Cardiac muscle cell (in vitro differentiated cells and primary cell): ENCODE measurements around the gene SLC1A2. TPM values are rescaled to one million over a fixed set of nuclear protein-coding genes. Genes with fewer than 3 reads are reported as not detected.

Experiments used
- DNase-seq, 2 donors: peaks; one replicate each; pipeline versions ENCODE4 v3.0.0 to v3.0.0-alpha.2; 2010 to 2017; ENCODE audit warnings: low read depth in 1 of 2, low spot score in 1 of 2
- H3K27ac ChIP-seq: fragments of 200-600 bp; sonication (generic); 2 replicates; pipeline ENCODE4 v1.5.1; 2016
- H3K27me3 ChIP-seq: fragments of 200-600 bp; sonication (generic); 2 replicates; pipeline ENCODE4 v1.6.0; 2016; ENCODE audit warnings: control low read depth
- H3K36me3 ChIP-seq: fragments of 200-600 bp; sonication (generic); 2 replicates; pipeline ENCODE4 v1.5.1; 2016; ENCODE audit warnings: control low read depth
- H3K4me1 ChIP-seq: fragments of 200-600 bp; sonication (generic); 2 replicates; pipeline ENCODE4 v1.8.1; 2017; ENCODE audit warnings: low read depth, mild to moderate bottlenecking, mixed run types
- H3K4me3 ChIP-seq: fragments of 200-600 bp; sonication (generic); 2 replicates; pipeline ENCODE4 v1.5.1; 2016; ENCODE audit warnings: mild to moderate bottlenecking
- H3K9me3 ChIP-seq: fragments of 200-600 bp; sonication (generic); 2 replicates; pipeline ENCODE4 v1.5.1; 2017; ENCODE audit warnings: low read depth, mild to moderate bottlenecking, control low read depth
- CTCF ChIP-seq: IDR thresholded peaks from 2 replicates; pipeline ENCODE4 v1.5.1; 2012; ENCODE audit warnings: low read depth, mild to moderate bottlenecking, low read length
- polyA plus RNA-seq: library from polyadenylated mRNA; unstranded; fragments of >200 nt; fragmentation: Nextera tagmentation; extraction: Ambion mirVana; gene quantifications from 2 replicates; pipeline ENCODE4 v1.2.1, GENCODE V29; 2016
- total RNA-seq: library from RNA; depleted of rRNA; stranded (reverse); fragments of >200 nt; gene quantifications from 2 replicates; pipeline ENCODE4 v1.2.3, GENCODE V29; 2016

Gene SLC1A2
- total and polyA plus RNA-seq, 2 experiments from 2014 or later = 0.76 to 1.3 TPM

GRCh38 chr11:35318977-35319925 lies 100.1 kb downstream of the SLC1A2 start:
- peaks cover 7% of the 10 kb centered on the region for H3K4me1 ChIP-seq
- no peaks in the 10 kb centered on the region for H3K27me3 ChIP-seq
- TF ChIP-seq CTCF = no peak
- no peaks in the 10 kb centered on the region for H3K36me3 ChIP-seq
- H3K27ac ChIP-seq = no peak overlapping the region
- no peak overlapping the region for H3K4me3 ChIP-seq
- H3K9me3 ChIP-seq = no peaks in the 10 kb centered on the region
- DNase-seq = no peak

DNA sequence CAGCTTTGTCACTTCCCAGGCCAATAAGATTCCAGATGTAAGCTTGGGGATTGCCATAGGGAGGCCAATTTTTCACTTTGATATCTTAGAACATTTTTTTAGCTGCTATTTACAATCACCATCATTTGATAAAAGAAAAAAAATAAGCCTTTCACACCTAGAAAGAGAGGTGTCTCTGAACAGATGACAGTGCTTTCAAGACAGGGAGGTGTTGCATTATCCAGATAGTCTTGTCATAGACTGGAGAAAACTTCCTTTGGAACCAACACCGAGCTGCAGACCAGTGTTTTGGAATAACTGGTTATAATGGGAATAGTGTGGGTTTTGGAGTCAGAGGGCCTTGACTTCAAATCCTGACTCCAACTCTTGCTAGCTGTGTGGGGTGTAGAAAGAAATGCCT lies 101.0 kb downstream of the SLC1A2 start:
- Histone ChIP-seq H3K27ac (no peak overlapping the region), H3K4me1 (peaks cover 10% of the 10 kb centered on the region), H3K36me3 (no peaks in the 10 kb centered on the region), H3K27me3 (no peaks in the 10 kb centered on the region), H3K4me3 (no peak overlapping the region), H3K9me3 (no peaks in the 10 kb centered on the region)
- DNase-seq = no peak
- TF ChIP-seq CTCF = no peak

GRCh38 chr11:35317253-35317652 lies 102.1 kb downstream of the SLC1A2 start:
- Histone ChIP-seq H3K9me3 (no peaks in the 10 kb centered on the region), H3K36me3 (no peaks in the 10 kb centered on the region), H3K4me1 (peaks cover 12% of the 10 kb centered on the region), H3K27me3 (no peaks in the 10 kb centered on the region), H3K27ac (no peak overlapping the region), H3K4me3 (no peak overlapping the region)
- no peak for TF ChIP-seq CTCF
- no peak for DNase-seq

- TF ChIP-seq CTCF = no peak
- no peak for DNase-seq
Observed at GRCh38 chr11:35316161-35316560, 103.2 kb downstream of the SLC1A2 start.

GRCh38 chr11:35313760-35314153 lies 105.6 kb downstream of the SLC1A2 start:
- H3K4me3 ChIP-seq = no peak overlapping the region
- no peak for DNase-seq
- H3K4me1 ChIP-seq = peaks cover 12% of the 10 kb centered on the region
- H3K9me3 ChIP-seq = no peaks in the 10 kb centered on the region
- TF ChIP-seq CTCF = no peak
- no peaks in the 10 kb centered on the region for H3K27me3 ChIP-seq
- no peaks in the 10 kb centered on the region for H3K36me3 ChIP-seq
- H3K27ac ChIP-seq = no peak overlapping the region

More at GRCh38 chr11:35316161-35316560, 103.2 kb downstream of the SLC1A2 start:
- Histone ChIP-seq H3K4me3 (no peak overlapping the region), H3K36me3 (no peaks in the 10 kb centered on the region), H3K9me3 (no peaks in the 10 kb centered on the region), H3K27me3 (no peaks in the 10 kb centered on the region), H3K4me1 (peaks cover 12% of the 10 kb centered on the region), H3K27ac (no peak overlapping the region)
